GM12878 (cell line): ENCODE data around the gene CKAP2. TPM values are rescaled to one million over a fixed set of nuclear protein-coding genes. Genes with fewer than 3 reads are reported as not detected.

Experiments
- ESRRA ChIP-seq: IDR thresholded peaks from 2 replicates; pipeline ENCODE4 v1.6.1; 2012; ENCODE audit warnings: mild to moderate bottlenecking, low read length, improper control_type of control experiment
- IKZF2 ChIP-seq, 2 experiments: fragments of 450-650 bp; IDR thresholded peaks; 2 replicates each; pipeline ENCODE4 v1.6.1; 2017; ENCODE audit warnings: mild to moderate bottlenecking in 2 of 2, moderate library complexity in 2 of 2
- JUND ChIP-seq: IDR thresholded peaks from 2 replicates; pipeline ENCODE4 v1.6.1; 2012; ENCODE audit warnings: low read depth, mild to moderate bottlenecking, low read length, improper control_type of control experiment, moderate library complexity
- KAT2A ChIP-seq: conservative IDR thresholded peaks from 2 replicates; pipeline ENCODE4 v1.6.1; 2011; ENCODE audit warnings: low read depth, low read length; ENCODE audit not compliant: control insufficient read depth
- KLF5 ChIP-seq: fragments of 450-650 bp; IDR thresholded peaks from 2 replicates; pipeline ENCODE4 v1.6.1; 2014; ENCODE audit warnings: mild to moderate bottlenecking; ENCODE audit not compliant: partially characterized antibody
- MYB ChIP-seq: fragments of 150-350 bp; IDR thresholded peaks from 2 replicates; pipeline ENCODE4 v1.6.1; 2014; ENCODE audit warnings: mild to moderate bottlenecking, low read depth, low read length, borderline replicate concordance
- NBN ChIP-seq: fragments of 450-650 bp; IDR thresholded peaks from 2 replicates; pipeline ENCODE4 v1.6.1; 2016
- NFYB ChIP-seq: IDR thresholded peaks from 2 replicates; pipeline ENCODE4 v1.6.1; 2011; ENCODE audit warnings: low read depth, mild to moderate bottlenecking, low read length, improper control_type of control experiment, moderate library complexity; ENCODE audit not compliant: insufficient read depth
- POLR2AphosphoS5 ChIP-seq: IDR thresholded peaks from 2 replicates; pipeline ENCODE4 v1.6.1; 2011; ENCODE audit warnings: mild to moderate bottlenecking, low read length, inconsistent platforms
- SP1 ChIP-seq: IDR thresholded peaks from one replicate; pipeline ENCODE4 v1.6.1; 2011; ENCODE audit warnings: low read depth, low read length
- SPI1 ChIP-seq: IDR thresholded peaks from 2 replicates; pipeline ENCODE4 v1.6.1; 2011; ENCODE audit warnings: low read depth, mild to moderate bottlenecking, low read length, moderate library complexity, borderline replicate concordance; ENCODE audit not compliant: insufficient read depth
- STAT3 ChIP-seq: IDR thresholded peaks from 2 replicates; pipeline ENCODE4 v1.6.1; 2011; ENCODE audit warnings: low read depth, low read length, improper control_type of control experiment
- WRNIP1 ChIP-seq: IDR thresholded peaks from 2 replicates; pipeline ENCODE4 v1.6.1; 2011; ENCODE audit warnings: low read depth, low read length, improper control_type of control experiment, borderline replicate concordance
- ZNF207 ChIP-seq: fragments of 450-650 bp; IDR thresholded peaks from 2 replicates; pipeline ENCODE4 v1.6.1; 2014; ENCODE audit warnings: antibody characterized with exemption, mild to moderate bottlenecking, borderline replicate concordance
- polyA plus RNA-seq, 11 experiments: library from polyadenylated mRNA; depleted of rRNA in 4 of 11; unstranded in 6 of 11; stranded (reverse) in 5 of 11; fragments of >200 nt; fragmentation: Nextera tagmentation in 4 of 11; fragmentation: Illumina TruSeq in 1 of 11; extraction: Ambion mirVana in 4 of 11; extraction: Trizol in 1 of 11; gene quantifications; 1 replicate in 1 of 11; 2 replicates in 10 of 11; pipeline versions ENCODE4 v1.2.1 to v1.2.3, GENCODE V29; 2011 to 2016; ENCODE audit warnings: inconsistent platforms in 2 of 11, missing spikeins in 2 of 11, low read depth in 1 of 11
- total RNA-seq, 4 experiments: library from RNA; depleted of rRNA in 3 of 4; stranded (reverse); fragments of >200 nt in 3 of 4; fragmentation: Illumina TruSeq in 1 of 4; extraction: Trizol in 1 of 4; gene quantifications; 2 replicates each; pipeline versions ENCODE4 v1.2.1 to v1.2.3, GENCODE V29; 2013 to 2021
- TF ChIP-seq, protein P1 (sequence below): fragments of 450-650 bp; conservative IDR thresholded peaks from 2 replicates; pipeline ENCODE4 v1.6.1; 2017; ENCODE audit warnings: mild to moderate bottlenecking, moderate library complexity
- TF ChIP-seq, protein P2 (sequence below): IDR thresholded peaks from 2 replicates; pipeline ENCODE4 v1.6.1; 2011; ENCODE audit warnings: borderline replicate concordance, low read depth, mild to moderate bottlenecking, moderate library complexity, mixed read lengths, low read length; ENCODE audit not compliant: insufficient read depth; ENCODE audit errors: extremely low read length
- TF ChIP-seq, protein P3 (sequence below): fragments of 450-650 bp; IDR thresholded peaks from 2 replicates; pipeline ENCODE4 v1.6.1; 2016; ENCODE audit warnings: mild to moderate bottlenecking
- TF ChIP-seq, protein P4 (sequence below), 3 experiments: IDR thresholded peaks in 2 of 3; conservative IDR thresholded peaks in 1 of 3; 2 replicates each; pipeline ENCODE4 v1.5.1; 2011; ENCODE audit warnings: low read depth in 3 of 3, low read length in 3 of 3, mild to moderate bottlenecking in 3 of 3, control low read depth in 2 of 3, moderate library complexity in 2 of 3, inconsistent platforms in 1 of 3, mixed read lengths in 1 of 3; ENCODE audit not compliant: control insufficient read depth in 2 of 3, insufficient read depth in 1 of 3; ENCODE audit errors: extremely low read depth in 1 of 3
- TF ChIP-seq, protein P5 (sequence below): IDR thresholded peaks from 2 replicates; pipeline ENCODE4 v1.6.1; 2011; ENCODE audit warnings: borderline replicate concordance, low read depth, mild to moderate bottlenecking, moderate library complexity, low read length; ENCODE audit not compliant: insufficient read depth, poor library complexity, severe bottlenecking
- TF ChIP-seq, protein P6 (sequence below): IDR thresholded peaks from 2 replicates; pipeline ENCODE4 v1.6.1; 2012; ENCODE audit warnings: low read depth, low read length, improper control_type of control experiment

CKAP2 gene
- total and polyA plus RNA-seq, 10 of the 15 experiments (the other 5 are each of a cell fraction or from before 2014, with no cell fraction given), result 20.9 to 62.3 (median 37.5) TPM

DNA sequence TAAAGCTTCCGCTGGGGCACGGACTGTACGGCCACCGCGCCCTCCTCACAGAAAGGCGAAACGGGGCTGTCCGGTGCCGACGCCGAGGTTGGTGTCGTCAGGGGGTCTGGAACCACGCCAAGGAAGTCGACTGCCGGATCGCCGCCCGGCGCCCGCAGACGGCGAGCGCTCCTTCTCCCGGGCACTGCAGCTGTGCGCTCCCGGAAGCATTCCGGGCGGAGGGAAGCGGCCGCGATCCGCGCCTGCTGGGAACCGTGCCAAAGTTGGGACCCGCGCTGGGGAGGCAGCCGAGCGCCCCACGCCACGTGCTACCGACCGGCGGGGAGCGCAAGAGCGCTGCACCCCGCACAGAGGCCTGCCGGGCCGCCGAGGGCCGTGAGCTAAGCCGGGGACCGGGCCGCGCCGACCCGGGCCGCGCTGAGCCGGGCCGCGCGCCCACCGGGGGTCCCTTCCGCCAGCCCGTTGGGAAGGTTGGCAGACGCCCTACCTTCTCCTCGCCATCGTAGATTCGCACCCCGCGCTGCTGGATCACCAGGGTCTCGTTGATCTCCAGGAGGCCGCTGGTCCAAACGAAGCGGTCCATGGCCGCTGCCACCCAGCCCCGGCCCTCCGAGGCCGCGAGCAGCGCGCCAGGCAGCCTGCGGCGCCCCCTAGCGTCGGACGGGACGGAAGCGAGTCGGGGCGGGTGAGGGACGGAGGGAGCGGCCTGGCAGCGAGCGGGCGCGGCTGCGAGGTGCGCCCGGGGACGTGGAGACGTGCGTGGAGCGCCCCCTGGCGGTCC lies 5.1 kb upstream of the CKAP2 start, which contains the start of gene VPS36 (continued):
- TF ChIP-seq, protein P1, sequence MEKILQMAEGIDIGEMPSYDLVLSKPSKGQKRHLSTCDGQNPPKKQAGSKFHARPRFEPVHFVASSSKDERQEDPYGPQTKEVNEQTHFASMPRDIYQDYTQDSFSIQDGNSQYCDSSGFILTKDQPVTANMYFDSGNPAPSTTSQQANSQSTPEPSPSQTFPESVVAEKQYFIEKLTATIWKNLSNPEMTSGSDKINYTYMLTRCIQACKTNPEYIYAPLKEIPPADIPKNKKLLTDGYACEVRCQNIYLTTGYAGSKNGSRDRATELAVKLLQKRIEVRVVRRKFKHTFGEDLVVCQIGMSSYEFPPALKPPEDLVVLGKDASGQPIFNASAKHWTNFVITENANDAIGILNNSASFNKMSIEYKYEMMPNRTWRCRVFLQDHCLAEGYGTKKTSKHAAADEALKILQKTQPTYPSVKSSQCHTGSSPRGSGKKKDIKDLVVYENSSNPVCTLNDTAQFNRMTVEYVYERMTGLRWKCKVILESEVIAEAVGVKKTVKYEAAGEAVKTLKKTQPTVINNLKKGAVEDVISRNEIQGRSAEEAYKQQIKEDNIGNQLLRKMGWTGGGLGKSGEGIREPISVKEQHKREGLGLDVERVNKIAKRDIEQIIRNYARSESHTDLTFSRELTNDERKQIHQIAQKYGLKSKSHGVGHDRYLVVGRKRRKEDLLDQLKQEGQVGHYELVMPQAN, result peak; percentile 86
- no peak for TF ChIP-seq STAT3
- TF ChIP-seq, protein P2, sequence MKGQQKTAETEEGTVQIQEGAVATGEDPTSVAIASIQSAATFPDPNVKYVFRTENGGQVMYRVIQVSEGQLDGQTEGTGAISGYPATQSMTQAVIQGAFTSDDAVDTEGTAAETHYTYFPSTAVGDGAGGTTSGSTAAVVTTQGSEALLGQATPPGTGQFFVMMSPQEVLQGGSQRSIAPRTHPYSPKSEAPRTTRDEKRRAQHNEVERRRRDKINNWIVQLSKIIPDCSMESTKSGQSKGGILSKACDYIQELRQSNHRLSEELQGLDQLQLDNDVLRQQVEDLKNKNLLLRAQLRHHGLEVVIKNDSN, result no peak
- TF ChIP-seq SP1, result peak; percentile 38
- no peak for TF ChIP-seq MYB
- TF ChIP-seq KLF5, result peak; percentile 38
- TF ChIP-seq, protein P3, sequence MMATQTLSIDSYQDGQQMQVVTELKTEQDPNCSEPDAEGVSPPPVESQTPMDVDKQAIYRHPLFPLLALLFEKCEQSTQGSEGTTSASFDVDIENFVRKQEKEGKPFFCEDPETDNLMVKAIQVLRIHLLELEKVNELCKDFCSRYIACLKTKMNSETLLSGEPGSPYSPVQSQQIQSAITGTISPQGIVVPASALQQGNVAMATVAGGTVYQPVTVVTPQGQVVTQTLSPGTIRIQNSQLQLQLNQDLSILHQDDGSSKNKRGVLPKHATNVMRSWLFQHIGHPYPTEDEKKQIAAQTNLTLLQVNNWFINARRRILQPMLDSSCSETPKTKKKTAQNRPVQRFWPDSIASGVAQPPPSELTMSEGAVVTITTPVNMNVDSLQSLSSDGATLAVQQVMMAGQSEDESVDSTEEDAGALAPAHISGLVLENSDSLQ, result no peak; the same call in 1 of the 2 replicates
- peak; percentile 94 for TF ChIP-seq ZNF207
- peak; percentile 70 for TF ChIP-seq POLR2AphosphoS5
- TF ChIP-seq, protein P4, sequence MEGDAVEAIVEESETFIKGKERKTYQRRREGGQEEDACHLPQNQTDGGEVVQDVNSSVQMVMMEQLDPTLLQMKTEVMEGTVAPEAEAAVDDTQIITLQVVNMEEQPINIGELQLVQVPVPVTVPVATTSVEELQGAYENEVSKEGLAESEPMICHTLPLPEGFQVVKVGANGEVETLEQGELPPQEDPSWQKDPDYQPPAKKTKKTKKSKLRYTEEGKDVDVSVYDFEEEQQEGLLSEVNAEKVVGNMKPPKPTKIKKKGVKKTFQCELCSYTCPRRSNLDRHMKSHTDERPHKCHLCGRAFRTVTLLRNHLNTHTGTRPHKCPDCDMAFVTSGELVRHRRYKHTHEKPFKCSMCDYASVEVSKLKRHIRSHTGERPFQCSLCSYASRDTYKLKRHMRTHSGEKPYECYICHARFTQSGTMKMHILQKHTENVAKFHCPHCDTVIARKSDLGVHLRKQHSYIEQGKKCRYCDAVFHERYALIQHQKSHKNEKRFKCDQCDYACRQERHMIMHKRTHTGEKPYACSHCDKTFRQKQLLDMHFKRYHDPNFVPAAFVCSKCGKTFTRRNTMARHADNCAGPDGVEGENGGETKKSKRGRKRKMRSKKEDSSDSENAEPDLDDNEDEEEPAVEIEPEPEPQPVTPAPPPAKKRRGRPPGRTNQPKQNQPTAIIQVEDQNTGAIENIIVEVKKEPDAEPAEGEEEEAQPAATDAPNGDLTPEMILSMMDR (IDR thresholded peaks at IDR 0.05 in 2 of 3, conservative IDR thresholded peaks at IDR 0.05 in 1 of 3; ENCODE audit: control insufficient read depth in 2 of 3, extremely low read depth in 1 of 3, insufficient read depth in 1 of 3, low read depth in 3 of 3, low read length in 3 of 3), result peak; percentile 92 to 100 (median 99)
- TF ChIP-seq, protein P5, sequence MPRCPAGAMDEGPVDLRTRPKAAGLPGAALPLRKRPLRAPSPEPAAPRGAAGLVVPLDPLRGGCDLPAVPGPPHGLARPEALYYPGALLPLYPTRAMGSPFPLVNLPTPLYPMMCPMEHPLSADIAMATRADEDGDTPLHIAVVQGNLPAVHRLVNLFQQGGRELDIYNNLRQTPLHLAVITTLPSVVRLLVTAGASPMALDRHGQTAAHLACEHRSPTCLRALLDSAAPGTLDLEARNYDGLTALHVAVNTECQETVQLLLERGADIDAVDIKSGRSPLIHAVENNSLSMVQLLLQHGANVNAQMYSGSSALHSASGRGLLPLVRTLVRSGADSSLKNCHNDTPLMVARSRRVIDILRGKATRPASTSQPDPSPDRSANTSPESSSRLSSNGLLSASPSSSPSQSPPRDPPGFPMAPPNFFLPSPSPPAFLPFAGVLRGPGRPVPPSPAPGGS, result peak; percentile 40
- TF ChIP-seq ESRRA, result no peak
- no peak for TF ChIP-seq NBN
- TF ChIP-seq, protein P6, sequence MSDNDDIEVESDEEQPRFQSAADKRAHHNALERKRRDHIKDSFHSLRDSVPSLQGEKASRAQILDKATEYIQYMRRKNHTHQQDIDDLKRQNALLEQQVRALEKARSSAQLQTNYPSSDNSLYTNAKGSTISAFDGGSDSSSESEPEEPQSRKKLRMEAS, result peak; percentile 73; the same call in 1 of the 2 replicates
- TF ChIP-seq KAT2A, result no peak
- no peak for TF ChIP-seq JUND
- TF ChIP-seq IKZF2 (IDR thresholded peaks at IDR 0.05), result peak in 1 of 2 experiments; percentile 52; a peak in 2 of 4 replicates
- peak; percentile 14; the same call in 1 of the 2 replicates for TF ChIP-seq SPI1
- no peak for TF ChIP-seq NFYB
- TF ChIP-seq WRNIP1, result no peak
